Hypothalamus (tissue), 51 donors: ENCODE results near the gene MTFP1.
A peak's percentile ranks its signal among the peaks of the same experiment; 100 is the strongest.
"Not testable (repeated sequence)": the region's sequence is repeated elsewhere in the genome, so short reads cannot be mapped to it uniquely, and the experiment has no call there.

ENCODE experiments used
- DNase-seq, 51 donors: peaks; one replicate each; lab custom pipeline; 2025; lab: John Stamatoyannopoulos, UW

Gene MTFP1

DNA sequence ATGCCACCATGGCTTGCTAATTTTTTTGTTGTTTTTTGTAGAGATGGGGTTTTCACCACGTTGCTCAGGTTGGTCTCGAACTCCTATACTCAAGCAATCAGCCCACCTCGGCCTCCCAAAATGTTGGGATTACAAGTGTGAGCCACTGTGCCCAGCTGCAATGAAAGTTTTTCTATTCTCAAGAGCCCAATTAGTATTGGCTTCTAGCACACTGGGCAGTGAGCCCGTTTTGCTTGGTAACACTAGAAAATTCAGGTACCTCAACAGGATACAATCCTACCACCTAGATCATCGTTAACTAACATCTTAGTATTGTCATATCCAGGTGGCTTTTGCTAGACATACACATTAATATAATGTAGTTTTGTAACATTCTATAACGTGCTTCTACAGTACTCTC, 27.3 kb downstream of the MTFP1 start:
- no peak for DNase-seq

DNA sequence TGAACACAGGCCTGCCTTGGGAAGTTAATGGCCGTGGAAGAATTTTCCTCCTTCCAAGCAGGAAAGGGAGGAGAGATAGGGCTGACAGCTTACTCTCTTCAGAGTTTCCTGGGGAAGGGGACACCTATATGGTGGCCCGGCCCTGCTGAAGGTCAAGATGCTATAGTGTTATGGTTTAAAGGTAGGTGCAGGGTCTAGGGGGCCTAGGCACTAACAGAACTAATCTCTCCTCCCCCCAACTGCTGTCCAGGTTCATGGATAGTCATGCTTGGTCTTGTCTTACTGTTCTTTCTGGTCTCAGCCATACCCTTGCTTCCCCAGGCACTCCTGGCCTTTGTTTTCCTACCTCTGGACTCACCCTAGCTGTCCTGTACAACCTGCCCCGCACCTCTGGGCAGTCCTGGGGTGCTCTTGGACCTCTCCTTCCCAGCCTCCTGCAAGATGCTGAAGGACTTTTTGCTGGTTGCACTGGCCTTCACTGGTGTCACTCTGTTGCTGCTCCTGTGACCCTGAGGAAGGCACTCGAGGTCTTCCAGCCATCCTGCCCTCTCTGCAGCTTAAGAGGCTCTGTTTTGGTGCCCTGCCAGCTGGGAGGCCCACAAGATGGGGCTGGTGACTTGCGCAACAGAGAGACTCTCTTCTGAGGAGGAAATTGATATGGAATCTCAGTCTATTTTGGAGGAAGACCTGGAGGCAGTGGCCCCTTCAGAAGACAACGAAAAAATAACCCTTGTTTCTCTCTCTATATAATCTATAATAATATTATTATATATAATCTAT, 28.4 kb downstream of the MTFP1 start:
- DNase-seq: no peak

DNA sequence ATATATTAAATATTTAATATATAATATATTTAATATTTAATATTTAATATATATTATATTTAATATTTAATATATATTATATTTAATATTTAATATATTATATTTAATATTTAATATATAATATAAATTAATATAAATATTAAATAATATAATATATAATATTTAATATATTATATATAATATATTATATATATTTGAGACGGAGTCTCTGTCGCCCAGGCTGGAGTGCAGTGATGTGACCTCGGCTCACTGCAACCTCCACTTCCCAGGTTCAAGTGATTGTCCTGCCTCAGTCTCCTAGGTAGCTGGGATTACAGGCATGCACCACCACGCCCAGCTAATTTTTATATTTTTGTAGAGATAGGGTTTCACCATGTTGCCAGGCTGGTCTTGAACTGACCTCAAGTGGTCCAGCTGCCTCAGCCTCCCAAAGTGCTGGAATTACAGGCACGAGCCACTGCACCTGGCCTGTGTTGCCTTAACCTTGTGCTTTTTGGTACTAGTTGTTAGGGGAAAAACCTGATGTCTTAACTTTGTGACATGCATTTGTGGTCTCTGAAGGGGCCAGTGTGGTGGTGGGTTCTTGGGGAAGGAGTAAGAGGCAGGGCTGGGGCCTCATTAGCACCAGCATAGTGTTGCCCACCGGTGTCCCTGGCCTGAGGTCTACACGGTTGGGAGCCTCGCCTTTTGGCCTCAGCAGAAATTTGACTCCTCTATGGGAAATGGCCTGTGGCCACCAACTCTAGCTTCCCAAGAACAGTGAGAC, 29.7 kb downstream of the MTFP1 start:
- DNase-seq: no peak

DNA sequence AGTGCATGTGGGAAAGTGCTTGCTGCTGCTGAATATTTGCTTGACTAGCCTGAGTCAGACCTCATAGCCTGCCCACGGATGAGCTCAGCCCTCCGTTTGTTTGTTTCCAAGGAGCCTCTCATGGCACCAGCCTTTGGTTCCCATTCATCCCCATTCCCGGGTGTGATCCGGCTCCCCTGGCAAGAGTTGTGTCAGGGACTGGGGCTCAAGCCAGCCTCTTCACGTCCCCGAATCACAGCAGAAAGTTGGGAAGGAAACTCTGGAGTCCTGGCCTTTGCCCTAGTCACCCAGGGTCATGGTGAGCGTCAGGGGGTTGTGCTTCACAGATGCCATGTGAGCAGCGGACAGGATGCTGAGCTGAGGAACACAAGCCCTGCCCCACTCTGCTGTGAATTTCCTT, 32.4 kb downstream of the MTFP1 start:
- DNase-seq: peak in 30 of 51 donors; percentile 1 to 80 (median 27)

DNA sequence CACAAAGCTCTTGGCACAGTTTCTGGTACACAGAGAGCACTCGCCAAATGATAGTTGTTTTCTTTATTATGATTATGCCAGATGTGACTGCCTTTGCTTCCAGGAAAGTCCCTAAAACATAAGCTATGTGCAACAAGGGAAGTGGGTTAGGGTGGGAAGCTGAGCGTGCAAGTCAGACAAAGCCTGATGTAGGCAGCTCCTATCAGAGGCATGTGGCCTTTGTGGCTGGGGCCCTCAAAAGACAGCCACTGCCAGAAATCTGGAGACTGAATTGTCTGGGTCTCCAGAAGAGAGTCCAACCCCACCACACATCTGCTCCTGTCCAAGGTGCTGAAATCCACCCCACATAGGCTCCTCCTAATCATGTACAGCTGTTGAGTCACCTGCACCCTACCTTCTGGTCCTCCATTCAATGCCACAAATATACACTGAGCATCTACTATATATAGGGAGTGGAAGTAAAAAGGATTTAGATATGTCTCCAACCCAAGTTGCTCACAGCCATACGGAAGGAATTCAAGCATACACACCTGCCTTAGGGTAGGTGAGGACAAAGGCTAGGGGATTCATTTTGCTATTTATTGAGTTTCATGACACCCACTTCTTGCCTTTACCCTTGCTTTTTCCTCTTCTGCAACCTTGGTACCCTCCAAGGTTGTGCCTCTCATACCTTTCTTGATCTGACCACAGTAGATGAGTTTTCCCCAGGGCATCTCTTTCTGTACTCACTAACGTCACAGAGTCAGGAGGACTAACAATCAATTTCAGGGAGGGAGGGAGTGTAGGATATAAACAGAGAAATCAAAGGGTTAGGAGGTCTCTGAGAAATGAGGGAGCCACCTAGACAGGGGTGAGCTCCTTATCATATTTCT, 33.8 kb downstream of the MTFP1 start:
- no peak for DNase-seq

DNA sequence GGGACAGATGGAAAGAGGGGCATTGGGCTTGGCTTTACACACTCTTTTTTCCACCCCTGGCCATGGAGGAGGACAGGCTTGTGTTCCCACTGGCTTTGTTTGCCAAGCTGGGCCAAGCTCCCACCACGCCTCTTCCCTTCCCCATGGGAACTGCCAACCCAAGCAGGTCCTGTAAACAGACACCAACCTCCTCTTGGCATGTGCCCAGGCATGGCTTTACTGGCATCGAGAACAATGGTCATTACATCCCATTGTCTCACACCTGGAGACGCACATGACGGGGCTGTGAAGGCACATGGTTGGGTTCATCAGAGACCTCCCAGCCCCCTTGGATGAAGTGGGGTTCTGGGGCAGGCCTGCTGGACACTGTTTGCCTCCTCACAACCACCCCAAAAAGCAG, 34.6 kb downstream of the MTFP1 start:
- DNase-seq: no peak

DNA sequence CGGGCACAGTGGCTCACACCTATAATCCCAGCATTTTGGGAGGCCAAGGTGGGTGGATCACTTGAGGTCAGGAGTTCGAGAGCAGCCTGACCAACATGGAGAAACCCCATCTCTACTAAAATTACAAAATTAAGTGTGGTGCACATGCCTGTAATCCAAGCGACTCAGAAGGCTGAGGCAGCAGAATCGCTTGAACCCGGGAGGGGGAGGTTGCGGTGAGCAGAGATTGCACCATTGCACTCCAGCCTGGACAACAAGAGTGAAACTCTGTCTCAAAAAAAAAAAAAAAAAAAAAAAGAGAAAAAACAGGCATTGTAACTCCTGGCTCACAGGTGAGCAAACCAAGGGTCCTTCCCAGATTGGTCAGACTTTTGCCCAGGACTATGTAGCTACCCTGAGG, 35.0 kb downstream of the MTFP1 start:
- DNase-seq: not testable (repeated sequence)

DNA sequence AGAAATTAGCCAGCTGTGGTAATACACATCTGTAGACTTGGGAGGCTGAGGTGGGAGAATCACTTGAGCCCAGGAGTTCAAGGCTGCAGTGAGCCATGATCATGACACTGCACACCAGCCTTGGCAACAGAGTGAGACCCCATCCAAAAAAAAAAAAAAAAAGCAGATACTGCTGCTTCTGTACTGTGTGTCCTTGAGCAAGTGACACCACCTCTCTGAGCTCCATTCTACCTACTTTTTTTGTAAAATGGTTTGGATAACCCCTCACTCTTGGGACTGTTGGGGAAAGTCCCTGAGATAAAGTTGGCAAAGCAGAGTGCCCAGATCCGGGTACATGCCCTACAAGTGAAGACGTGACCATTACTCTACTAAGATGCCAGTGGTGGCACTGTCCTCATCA, 43.6 kb downstream of the MTFP1 start:
- no peak for DNase-seq

DNA sequence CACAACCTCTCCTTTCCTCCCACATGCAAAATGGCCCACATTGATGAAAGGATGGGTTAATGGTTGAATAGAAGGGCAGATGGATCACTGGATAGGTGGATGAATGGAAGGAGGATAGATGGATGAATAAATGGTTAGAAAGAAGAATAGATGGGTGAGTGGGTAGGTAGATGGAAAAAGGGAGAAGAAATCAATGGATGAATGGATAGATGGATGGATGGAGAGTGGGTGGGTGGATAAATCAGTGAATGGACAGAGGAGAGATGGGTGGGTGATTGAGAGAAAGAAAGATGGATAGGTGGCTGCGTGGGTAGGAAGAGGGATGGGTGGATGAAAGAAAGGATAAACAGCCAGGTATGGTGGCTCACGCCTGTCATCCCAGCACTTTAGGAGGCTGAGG, 45.1 kb downstream of the MTFP1 start:
- DNase-seq: no peak

DNA sequence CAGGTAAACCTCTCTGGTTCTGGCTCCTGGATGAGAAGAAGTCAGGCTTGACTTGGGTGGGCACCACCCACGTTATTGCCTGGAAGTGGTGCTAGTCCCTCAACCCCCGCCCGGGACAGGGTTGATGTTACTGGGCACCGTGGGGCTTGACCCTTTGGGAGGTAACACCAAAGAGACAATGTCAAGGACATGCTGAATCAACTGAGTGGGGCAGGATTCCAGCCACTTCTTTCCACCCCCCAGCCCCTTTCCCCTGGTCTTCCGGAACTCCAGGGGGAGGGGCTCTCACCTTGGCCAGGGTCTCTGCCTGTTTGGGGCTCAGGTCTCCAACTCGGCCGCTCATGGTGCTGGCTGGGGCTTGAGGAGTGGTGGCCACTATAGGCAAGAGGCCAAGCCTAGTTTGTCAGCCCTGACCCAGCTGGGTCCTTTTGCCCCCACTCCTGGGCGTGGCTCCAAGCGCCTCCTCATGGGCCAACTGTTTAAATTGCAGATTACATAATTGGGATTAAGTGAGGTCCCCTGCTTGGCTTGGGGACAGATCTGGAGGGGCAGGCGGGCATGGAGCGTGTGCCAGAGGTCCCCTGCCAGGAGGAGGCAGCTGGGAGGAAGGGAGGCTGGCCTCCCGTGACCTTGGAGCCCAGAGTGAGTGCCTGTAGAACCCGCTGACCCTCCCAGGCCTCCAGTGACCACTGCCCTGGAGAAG, 46.2 kb downstream of the MTFP1 start, which contains the start of gene SEC14L3:
TSS of gene SEC14L3 (minus strand) at position 402 of the 703 bp plus-strand sequence. CDS start at position 343, 59 bp downstream.
- peak in 1 of 51 donors; percentile 3 for DNase-seq

DNA sequence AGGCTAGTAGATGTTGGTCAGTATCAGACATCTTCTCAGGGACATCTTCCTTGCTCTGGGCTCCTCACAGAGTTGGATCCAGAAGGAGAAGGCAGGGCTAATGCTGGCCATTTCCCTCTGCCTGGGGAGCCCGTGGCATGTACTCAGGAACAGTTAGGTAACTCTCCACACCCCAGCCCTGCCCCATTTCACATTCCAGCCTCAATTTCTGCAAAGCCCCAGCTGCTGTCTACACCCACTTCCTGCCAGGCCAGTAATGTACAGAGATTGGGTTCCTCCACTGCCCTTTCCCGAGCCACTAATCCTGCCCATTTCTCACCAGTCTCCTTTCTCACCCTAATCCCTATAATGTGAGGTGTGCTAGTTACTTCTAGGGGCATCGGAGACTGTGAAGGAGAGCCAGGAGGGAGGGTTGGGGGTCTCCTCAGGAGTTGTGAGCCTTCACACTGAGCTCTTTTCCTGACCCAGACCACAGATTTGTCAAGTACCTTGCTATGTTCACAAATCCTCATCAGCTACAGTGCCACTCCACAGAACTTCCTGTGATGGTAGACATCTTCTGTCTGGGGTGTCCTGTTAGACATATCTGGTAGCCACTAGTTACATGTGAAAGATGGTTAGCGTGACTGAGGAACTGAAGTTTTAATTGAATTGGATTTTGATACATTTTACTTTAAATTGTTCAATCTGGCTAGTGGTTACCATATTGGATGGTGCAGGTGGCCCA, 47.6 kb downstream of the MTFP1 start:
- no peak for DNase-seq

DNA sequence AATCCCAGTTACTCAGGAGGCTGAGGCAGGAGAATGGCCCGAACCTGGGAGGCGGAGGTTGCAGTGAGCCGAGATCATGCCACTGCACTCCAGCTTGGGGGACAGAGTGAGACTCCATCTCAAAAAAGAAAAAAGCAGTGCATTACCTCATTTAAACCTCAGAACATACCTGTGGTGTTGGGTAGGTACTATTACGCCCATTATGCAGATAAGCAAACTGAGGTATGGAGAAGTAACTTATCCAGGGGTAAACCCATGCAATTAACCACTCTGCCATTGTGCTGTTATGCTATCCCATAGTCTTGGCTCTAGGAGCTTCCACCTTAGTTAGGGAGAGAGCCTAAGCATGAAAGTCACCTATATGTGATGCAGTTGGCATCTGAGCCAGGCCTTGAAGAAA, 48.6 kb downstream of the MTFP1 start:
- DNase-seq: no peak

DNA sequence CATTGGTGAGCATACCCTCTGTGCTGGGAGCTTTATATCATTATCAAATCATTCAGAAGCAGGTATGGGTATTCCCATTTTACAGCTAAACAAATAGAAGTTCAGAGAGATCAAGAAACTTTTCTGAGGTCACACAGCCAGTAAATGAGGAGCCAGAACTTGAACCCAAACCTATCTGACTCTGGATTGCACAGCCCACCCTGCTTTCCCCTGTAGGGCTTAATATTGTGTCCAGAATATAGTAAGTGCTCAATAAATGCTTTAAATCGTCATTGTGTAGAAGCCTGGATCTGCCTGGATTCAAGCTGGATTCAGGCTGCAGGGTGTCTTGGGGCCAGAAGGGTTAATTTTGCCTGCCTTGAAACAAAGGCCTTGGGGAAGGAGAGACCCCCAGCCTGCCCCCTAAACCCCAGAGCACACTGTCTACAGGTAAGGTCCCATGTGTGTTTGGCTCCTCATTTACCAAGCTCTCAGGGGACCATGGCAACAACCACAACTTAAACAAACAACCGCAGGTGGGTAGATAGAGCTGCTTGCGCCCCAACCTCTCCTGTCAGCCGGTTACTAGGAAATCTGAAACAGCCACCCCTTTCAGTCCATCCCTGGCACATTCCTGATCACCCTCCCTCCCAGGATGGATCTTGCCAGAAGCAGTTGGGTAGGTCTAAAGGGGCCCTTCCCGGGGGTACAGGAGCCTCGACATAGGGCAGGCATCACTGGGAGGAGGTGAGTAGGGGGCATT, 49.3 kb downstream of the MTFP1 start:
- no peak for DNase-seq
